Left lung (tissue), 14 donors: ENCODE results near the gene DRD3. TPM values are rescaled to one million over a fixed set of nuclear protein-coding genes. Genes with fewer than 3 reads are reported as not detected.

Experiments
- ATAC-seq: fragments of 200-7000 bp; cut with Tn5 transposase; one replicate; pipeline ENCODE4 v1.9.1; 2020; ENCODE audit warnings: moderate library complexity
- DNase-seq, 4 donors: peaks; one replicate each; pipeline ENCODE4 v3.0.0-alpha.2; 2013 to 2020
- H3K27ac ChIP-seq, 2 donors: fragments of 200-600 bp; sonication (generic) in 1 of 2; one replicate each; pipeline versions ENCODE4 v1.5.0 to v1.8.0; 2020 to 2021
- H3K27me3 ChIP-seq, 2 donors: fragments of 200-600 bp; sonication (generic) in 1 of 2; one replicate each; pipeline versions ENCODE4 v1.5.0 to v1.8.0; 2020 to 2021
- H3K36me3 ChIP-seq, 2 donors: fragments of 200-600 bp; sonication (generic) in 1 of 2; one replicate each; pipeline versions ENCODE4 v1.5.0 to v1.8.0; 2020 to 2021
- H3K4me1 ChIP-seq, 2 donors: fragments of 200-600 bp; one replicate each; pipeline ENCODE4 v1.8.0; 2021
- H3K4me3 ChIP-seq, 2 donors: fragments of 200-600 bp; sonication (generic) in 1 of 2; one replicate each; pipeline versions ENCODE4 v1.5.0 to v1.8.0; 2020 to 2021; ENCODE audit warnings: mild to moderate bottlenecking in 1 of 2
- H3K9me3 ChIP-seq, 2 donors: fragments of 200-600 bp; sonication (generic) in 1 of 2; one replicate each; pipeline versions ENCODE4 v1.5.0 to v1.8.0; 2020 to 2021
- CTCF ChIP-seq, 2 donors: fragments of 200-600 bp; sonication (generic) in 1 of 2; IDR thresholded peaks; one replicate each; pipeline versions ENCODE4 v1.5.0 to v1.8.0; 2021; ENCODE audit warnings: antibody characterized with exemption in 2 of 2
- intact Hi-C, 2 donors: fragments of 100-400 bp; cut with DNase I; formaldehyde crosslinking; loops; one replicate each; pipeline versions ENCODE4 v1.11.2 to v1.14.2; 2022
- long read RNA-seq, 12 donors: library from polyadenylated mRNA in 2 of 12; unstranded in 2 of 12; transcript quantifications; one replicate each; pipeline ENCODE4 v2.0.0 and lab custom pipeline, GENCODE V29; 2019 to 2026
- polyA plus RNA-seq, 6 donors: library from polyadenylated mRNA; unstranded; fragments of 120-200 nt; gene quantifications; one replicate each; pipeline ENCODE4 v1.2.1, GENCODE V29; 2013; ENCODE audit not compliant: insufficient read length in 6 of 6
- total RNA-seq, 2 donors: library from RNA; stranded (reverse); fragmentation: NEBNext Ultra II Directional; extraction: Animal tissue kit (Norgen Biotek cat#: 25700); gene quantifications; one replicate each; pipeline ENCODE4 v1.2.1, GENCODE V29; 2021
- donor health status: DM: no; HTN: yes; CAD: no.
- donor health status: DM: no; HTN: no; CAD: no.

The DRD3 gene
- total RNA-seq (not detected), polyA plus RNA-seq (not detected)
- long read RNA-seq, donor 1: 0 reads
- long read RNA-seq, donor 2: 0 reads
- long read RNA-seq, donor 3: 0 reads
- long read RNA-seq, donor 4: 0 reads
- long read RNA-seq, donor 5: 0 reads
- long read RNA-seq, donor 6: 0 reads
- long read RNA-seq, donor 7: 0 reads
- long read RNA-seq, donor 8: 0 reads
- long read RNA-seq, donor 9: 0 reads
- long read RNA-seq, donor 10: 0 reads
- long read RNA-seq, donor 11: 0 reads
- long read RNA-seq, donor 12: 0 reads

- Histone ChIP-seq H3K27ac (no peak within 1 kb of the TSS), H3K36me3 (no peaks in the 10 kb centered on the region), H3K4me1 (no peaks in the 10 kb centered on the region), H3K9me3 (no peaks in the 10 kb centered on the region), H3K4me3 (no peak within 1 kb of the TSS), H3K27me3 (no peaks in the 10 kb centered on the region)
- TF ChIP-seq CTCF (IDR thresholded peaks at IDR 0.05): no peak
- intact Hi-C loops: no loop called here
- peak; percentile 66 for ATAC-seq
- DNase-seq: peak in 2 of 4 donors; percentile 42 to 67
Observed at GRCh38 chr3:114178770-114179368, at the start of gene DRD3. Gene DRD3, minus strand, starts transcription at chr3:114179052. Its CDS starts 7,060 bp downstream, at chr3:114171992.

GRCh38 chr3:114227076-114227475 is 48.2 kb upstream of the DRD3 start:
- no peak overlapping the region for H3K27ac ChIP-seq
- H3K4me3 ChIP-seq: no peak overlapping the region
- H3K4me1 ChIP-seq: no peaks in the 10 kb centered on the region
- no peaks in the 10 kb centered on the region for H3K36me3 ChIP-seq
- intact Hi-C loops: no loop called here
- no peak for TF ChIP-seq CTCF (IDR thresholded peaks at IDR 0.05)
- ATAC-seq (no peak), DNase-seq (no peak)
- H3K9me3 ChIP-seq: peaks cover 0 to 16% of the 10 kb centered on the region in 2 donors
- H3K27me3 ChIP-seq: no peaks in the 10 kb centered on the region

- TF ChIP-seq CTCF (IDR thresholded peaks at IDR 0.05): no peak
- intact Hi-C loops: no loop called here
Observed at GRCh38 chr3:114226313-114226712, 47.5 kb upstream of the DRD3 start.

GRCh38 chr3:114223143-114223542 is 44.3 kb upstream of the DRD3 start:
- ATAC-seq: no peak
- H3K4me3 ChIP-seq: no peak overlapping the region
- no peaks in the 10 kb centered on the region for H3K4me1 ChIP-seq
- no peak for TF ChIP-seq CTCF (IDR thresholded peaks at IDR 0.05)
- H3K27ac ChIP-seq: no peak overlapping the region
- intact Hi-C loops: no loop called here
- no peaks in the 10 kb centered on the region for H3K36me3 ChIP-seq
- peaks cover 0 to 16% of the 10 kb centered on the region in 2 donors for H3K9me3 ChIP-seq
- peak in 1 of 4 donors; percentile 3 for DNase-seq
- no peaks in the 10 kb centered on the region for H3K27me3 ChIP-seq

More at GRCh38 chr3:114226313-114226712, 47.5 kb upstream of the DRD3 start:
- no peak overlapping the region for H3K27ac ChIP-seq
- H3K9me3 ChIP-seq: peaks cover 0 to 16% of the 10 kb centered on the region in 2 donors
- H3K4me1 ChIP-seq: no peaks in the 10 kb centered on the region
- DNase-seq (no peak), ATAC-seq (no peak)
- H3K4me3 ChIP-seq: no peak overlapping the region
- H3K36me3 ChIP-seq: no peaks in the 10 kb centered on the region
- H3K27me3 ChIP-seq: no peaks in the 10 kb centered on the region

- no peaks in the 10 kb centered on the region for H3K36me3 ChIP-seq
- no peak overlapping the region for H3K27ac ChIP-seq
- H3K4me3 ChIP-seq: no peak overlapping the region
- DNase-seq (no peak), ATAC-seq (no peak)
- H3K9me3 ChIP-seq: peaks cover 0 to 16% of the 10 kb centered on the region in 2 donors
- H3K27me3 ChIP-seq: no peaks in the 10 kb centered on the region
- intact Hi-C loops: no loop called here
- no peak for TF ChIP-seq CTCF (IDR thresholded peaks at IDR 0.05)
- H3K4me1 ChIP-seq: no peaks in the 10 kb centered on the region
Observed at GRCh38 chr3:114221881-114222264, 43.0 kb upstream of the DRD3 start.
